GM21528 (cell line): Measurements from ENCODE around the gene PC.

Experiments used
- ATAC-seq: cut with Tn5 transposase; IDR thresholded peaks from one replicate; pipeline ENCODE4 v1.9.1; 2021; ENCODE audit warnings: mild to moderate bottlenecking, moderate library complexity; ENCODE audit not compliant: unreplicated experiment, low FRiP score

The PC gene

GRCh38 chr11:66869567-66869870 is 88.7 kb downstream of the PC start:
- no peak for ATAC-seq

- peak; percentile 60 for ATAC-seq
Measured at GRCh38 chr11:66868726-66869566, 89.2 kb downstream of the PC start.

GRCh38 chr11:66868082-66868725 is 90.0 kb downstream of the PC start:
- no peak for ATAC-seq

GRCh38 chr11:66867425-66868040 is 90.7 kb downstream of the PC start:
- ATAC-seq, result no peak

- no peak for ATAC-seq
Measured at GRCh38 chr11:66866511-66866986, 91.6 kb downstream of the PC start.

DNA sequence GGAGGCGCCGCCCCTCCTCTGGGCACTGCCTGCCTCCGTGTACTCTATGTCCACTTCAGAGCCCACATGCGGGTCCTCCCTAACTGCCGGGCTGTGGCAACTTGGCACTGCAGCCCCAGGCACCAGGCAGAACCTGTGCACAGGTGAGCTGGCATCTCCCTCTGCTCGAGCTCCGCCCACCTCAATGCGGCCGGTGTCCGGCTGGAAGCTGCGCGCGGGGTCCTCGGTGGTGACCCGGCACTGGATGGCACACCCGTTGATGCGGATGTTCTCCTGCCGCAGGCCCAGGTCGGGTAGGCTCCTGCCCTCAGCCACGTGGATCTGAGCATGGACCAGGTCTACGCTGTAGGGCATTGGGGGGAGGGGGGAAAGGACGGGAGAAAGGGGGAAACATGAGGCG is 92.2 kb downstream of the PC start:
- no peak for ATAC-seq

- ATAC-seq, result no peak
Measured at GRCh38 chr11:66864924-66865697, 93.1 kb downstream of the PC start.

GRCh38 chr11:66864172-66864901 is 93.8 kb downstream of the PC start:
- no peak for ATAC-seq

- ATAC-seq, result no peak
Measured at GRCh38 chr11:66863428-66864125, 94.6 kb downstream of the PC start.

GRCh38 chr11:66862559-66863037 is 95.6 kb downstream of the PC start:
- ATAC-seq, result no peak

- no peak for ATAC-seq
Measured at GRCh38 chr11:66861774-66862558, 96.2 kb downstream of the PC start.

GRCh38 chr11:66861038-66861773 is 97.0 kb downstream of the PC start:
- ATAC-seq, result no peak

DNA sequence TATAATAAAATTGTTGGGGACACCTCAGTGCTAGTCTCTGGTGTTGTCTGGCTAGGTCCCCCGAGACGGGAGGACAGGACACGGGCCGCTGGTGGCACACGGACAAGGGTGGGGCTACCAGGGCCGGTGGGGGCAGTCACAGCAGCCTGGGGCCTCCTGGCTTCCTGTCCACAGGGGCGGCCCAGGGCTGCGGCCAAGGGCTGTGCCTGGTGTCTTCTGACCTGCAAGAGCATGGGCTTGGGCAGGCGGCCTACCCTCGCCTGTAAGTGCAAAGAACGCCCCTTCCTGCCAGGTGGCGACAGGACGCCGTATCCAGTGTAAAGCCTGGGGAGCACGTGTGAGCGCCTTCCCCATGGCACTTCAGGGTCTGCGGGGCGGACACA is 97.7 kb downstream of the PC start:
- no peak for ATAC-seq

- no peak for ATAC-seq
Measured at GRCh38 chr11:66859686-66860448, 98.3 kb downstream of the PC start.

GRCh38 chr11:66858939-66859685 is 99.1 kb downstream of the PC start:
- ATAC-seq, result no peak

DNA sequence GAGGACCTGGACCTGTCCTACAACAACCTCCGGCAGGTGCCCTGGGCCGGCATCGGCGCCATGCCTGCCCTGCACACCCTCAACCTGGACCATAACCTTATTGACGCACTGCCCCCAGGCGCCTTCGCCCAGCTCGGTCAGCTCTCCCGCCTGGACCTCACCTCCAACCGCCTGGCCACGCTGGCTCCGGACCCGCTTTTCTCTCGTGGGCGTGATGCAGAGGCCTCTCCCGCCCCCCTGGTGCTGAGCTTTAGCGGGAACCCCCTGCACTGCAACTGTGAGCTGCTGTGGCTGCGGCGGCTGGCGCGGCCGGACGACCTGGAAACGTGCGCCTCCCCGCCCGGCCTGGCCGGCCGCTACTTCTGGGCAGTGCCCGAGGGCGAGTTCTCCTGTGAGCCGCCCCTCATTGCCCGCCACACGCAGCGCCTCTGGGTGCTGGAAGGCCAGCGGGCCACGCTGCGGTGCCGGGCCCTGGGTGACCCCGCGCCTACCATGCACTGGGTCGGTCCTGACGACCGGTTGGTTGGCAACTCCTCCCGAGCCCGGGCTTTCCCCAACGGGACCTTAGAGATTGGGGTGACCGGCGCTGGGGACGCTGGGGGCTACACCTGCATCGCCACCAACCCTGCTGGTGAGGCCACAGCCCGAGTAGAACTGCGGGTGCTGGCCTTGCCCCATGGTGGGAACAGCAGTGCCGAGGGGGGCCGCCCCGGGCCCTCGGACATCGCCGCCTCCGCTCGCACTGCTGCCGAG is 99.8 kb downstream of the PC start:
- no peak for ATAC-seq
